A549 (cell line): Measurements from ENCODE around the gene SLC27A1.
A peak's percentile ranks its signal among the peaks of the same experiment; 100 is the strongest.

Experiments used
- CBX2 ChIP-seq: fragments of 200-600 bp; sonication (generic); IDR thresholded peaks from 2 replicates; pipeline ENCODE4 v1.6.1; 2016; ENCODE audit warnings: low read depth, mild to moderate bottlenecking, borderline replicate concordance
- CTCF ChIP-seq: fragments of >200 bp; sonication (Bioruptor Twin); formaldehyde crosslinking; IDR thresholded peaks from 3 replicates; pipeline ENCODE4 v1.5.1; 2016
- MAX ChIP-seq: IDR thresholded peaks from 2 replicates; pipeline ENCODE4 v1.6.1; 2012
- POLR2A ChIP-seq: IDR thresholded peaks from 2 replicates; pipeline ENCODE4 v1.6.1; 2012; ENCODE audit warnings: mild to moderate bottlenecking, low read length
- RCOR1 ChIP-seq: fragments of 150-350 bp; IDR thresholded peaks from 2 replicates; pipeline ENCODE4 v1.6.1; 2014; ENCODE audit warnings: antibody characterized with exemption, low read length, low read depth

- TF ChIP-seq CTCF (peak; percentile 47), RCOR1 (no peak), POLR2A (0 out of 2 replicates have a peak, but pooled peaks have one; percentile 8), MAX (no peak), CBX2 (no peak)
Observed at GRCh38 chr19:17448131-17448967, 22.0 kb upstream of the SLC27A1 start, which contains the start of gene TMEM221.
